ENCODE measurements around the gene GRID1.

Gene GRID1

GRCh38 chr10:86163522-86164173 is 202.9 kb downstream of the GRID1 start:
- Histone ChIP-seq H3K9ac (ENCODE audit: low read length) (no peak overlapping the region), H3K36me3 (replicated peaks; ENCODE audit: insufficient read depth, low read length) (no peaks in the 10 kb centered on the region), H3K9me2 (replicated peaks; ENCODE audit: insufficient read depth, low read length) (no peaks in the 10 kb centered on the region), H3F3A (ENCODE audit: insufficient read depth, low read length) (no peaks in the 10 kb centered on the region), H3K27ac (ENCODE audit: low read length) (no peak overlapping the region), H3K9me3 (replicated peaks; ENCODE audit: insufficient read depth, low read length) (no peaks in the 10 kb centered on the region), H3K4me2 (ENCODE audit: low read depth, low read length) (no peak overlapping the region), H3K4me1 (ENCODE audit: low read length) (no peaks in the 10 kb centered on the region), H2AFZ (ENCODE audit: low read length) (no peak overlapping the region), H3K4me3 (ENCODE audit: low read length) (no peak overlapping the region), H4K20me1 (ENCODE audit: insufficient read depth, low read length) (no peaks in the 10 kb centered on the region), H3K27me3 (replicated peaks; ENCODE audit: insufficient read depth, low read length) (no peaks in the 10 kb centered on the region), H3K79me2 (ENCODE audit: low read length) (no peaks in the 10 kb centered on the region)
- DNase-seq: no peak
- TF ChIP-seq EZH2phosphoT487 (IDR thresholded peaks at IDR 0.05; ENCODE audit: low read length): no peak
- TF ChIP-seq, protein P1, sequence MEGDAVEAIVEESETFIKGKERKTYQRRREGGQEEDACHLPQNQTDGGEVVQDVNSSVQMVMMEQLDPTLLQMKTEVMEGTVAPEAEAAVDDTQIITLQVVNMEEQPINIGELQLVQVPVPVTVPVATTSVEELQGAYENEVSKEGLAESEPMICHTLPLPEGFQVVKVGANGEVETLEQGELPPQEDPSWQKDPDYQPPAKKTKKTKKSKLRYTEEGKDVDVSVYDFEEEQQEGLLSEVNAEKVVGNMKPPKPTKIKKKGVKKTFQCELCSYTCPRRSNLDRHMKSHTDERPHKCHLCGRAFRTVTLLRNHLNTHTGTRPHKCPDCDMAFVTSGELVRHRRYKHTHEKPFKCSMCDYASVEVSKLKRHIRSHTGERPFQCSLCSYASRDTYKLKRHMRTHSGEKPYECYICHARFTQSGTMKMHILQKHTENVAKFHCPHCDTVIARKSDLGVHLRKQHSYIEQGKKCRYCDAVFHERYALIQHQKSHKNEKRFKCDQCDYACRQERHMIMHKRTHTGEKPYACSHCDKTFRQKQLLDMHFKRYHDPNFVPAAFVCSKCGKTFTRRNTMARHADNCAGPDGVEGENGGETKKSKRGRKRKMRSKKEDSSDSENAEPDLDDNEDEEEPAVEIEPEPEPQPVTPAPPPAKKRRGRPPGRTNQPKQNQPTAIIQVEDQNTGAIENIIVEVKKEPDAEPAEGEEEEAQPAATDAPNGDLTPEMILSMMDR (IDR thresholded peaks at IDR 0.05; ENCODE audit: low read length): no peak
- no peak for TF ChIP-seq EZH2 (optimal IDR thresholded peaks at IDR 0.05; ENCODE audit: low read depth, low read length)

- no peaks in the 10 kb centered on the region for H4K20me1 ChIP-seq (ENCODE audit: insufficient read depth, low read length)
These were observed 203.7 kb downstream of the GRID1 start for GRCh38 chr10:86162696-86163400.

DNA sequence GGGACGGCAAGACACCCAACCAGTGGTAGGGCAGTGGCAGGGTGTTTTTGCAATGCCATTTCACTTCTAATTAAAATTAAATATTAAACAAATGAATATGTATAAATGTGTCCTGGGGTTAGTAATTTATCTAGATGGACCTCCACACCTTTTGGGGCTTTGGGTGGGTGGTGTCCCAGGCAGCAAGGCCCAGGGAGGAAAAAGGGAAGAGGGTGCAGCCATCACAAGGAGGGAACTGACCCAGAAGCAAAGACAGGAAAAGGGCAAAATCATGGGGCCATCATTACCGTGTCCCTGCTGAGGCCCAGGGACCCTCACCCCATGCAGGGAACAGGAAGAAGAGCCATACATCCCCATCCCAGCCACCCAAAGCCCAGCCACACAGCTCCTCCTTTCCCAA is 204.6 kb downstream of the GRID1 start:
- no peak for DNase-seq
- Histone ChIP-seq H3K9me3 (replicated peaks; ENCODE audit: insufficient read depth, low read length) (no peaks in the 10 kb centered on the region), H3K9ac (ENCODE audit: low read length) (no peak overlapping the region), H3K4me2 (ENCODE audit: low read depth, low read length) (no peak overlapping the region), H3K36me3 (replicated peaks; ENCODE audit: insufficient read depth, low read length) (no peaks in the 10 kb centered on the region), H3K79me2 (ENCODE audit: low read length) (no peaks in the 10 kb centered on the region), H3K27ac (ENCODE audit: low read length) (no peak overlapping the region), H3K4me3 (ENCODE audit: low read length) (no peak overlapping the region), H3K4me1 (ENCODE audit: low read length) (no peaks in the 10 kb centered on the region), H2AFZ (ENCODE audit: low read length) (no peak overlapping the region), H3K9me2 (replicated peaks; ENCODE audit: insufficient read depth, low read length) (no peaks in the 10 kb centered on the region), H3F3A (ENCODE audit: insufficient read depth, low read length) (no peaks in the 10 kb centered on the region), H3K27me3 (replicated peaks; ENCODE audit: insufficient read depth, low read length) (no peaks in the 10 kb centered on the region), H4K20me1 (ENCODE audit: insufficient read depth, low read length) (no peaks in the 10 kb centered on the region)
- TF ChIP-seq EZH2phosphoT487 (IDR thresholded peaks at IDR 0.05; ENCODE audit: low read length) (no peak), EZH2 (optimal IDR thresholded peaks at IDR 0.05; ENCODE audit: low read depth, low read length) (no peak)
- TF ChIP-seq, protein P1 (IDR thresholded peaks at IDR 0.05; ENCODE audit: low read length): no peak

More at GRCh38 chr10:86162696-86163400, 203.7 kb downstream of the GRID1 start:
- H3K9ac ChIP-seq (ENCODE audit: low read length): no peak overlapping the region
- H3K27ac ChIP-seq (ENCODE audit: low read length): no peak overlapping the region
- no peak overlapping the region for H3K4me2 ChIP-seq (ENCODE audit: low read depth, low read length)
- H3K9me3 ChIP-seq (replicated peaks; ENCODE audit: insufficient read depth, low read length): no peaks in the 10 kb centered on the region
- H3K79me2 ChIP-seq (ENCODE audit: low read length): no peaks in the 10 kb centered on the region
- no peak for DNase-seq
- no peaks in the 10 kb centered on the region for H3F3A ChIP-seq (ENCODE audit: insufficient read depth, low read length)
- H3K4me1 ChIP-seq (ENCODE audit: low read length): no peaks in the 10 kb centered on the region
- no peak overlapping the region for H3K4me3 ChIP-seq (ENCODE audit: low read length)
- H2AFZ ChIP-seq (ENCODE audit: low read length): no peak overlapping the region
- no peaks in the 10 kb centered on the region for H3K27me3 ChIP-seq (replicated peaks; ENCODE audit: insufficient read depth, low read length)
- no peaks in the 10 kb centered on the region for H3K9me2 ChIP-seq (replicated peaks; ENCODE audit: insufficient read depth, low read length)
- no peaks in the 10 kb centered on the region for H3K36me3 ChIP-seq (replicated peaks; ENCODE audit: insufficient read depth, low read length)
- no peak for TF ChIP-seq EZH2phosphoT487 (IDR thresholded peaks at IDR 0.05; ENCODE audit: low read length)
- TF ChIP-seq, protein P1 (IDR thresholded peaks at IDR 0.05; ENCODE audit: low read length): no peak
- no peak for TF ChIP-seq EZH2 (optimal IDR thresholded peaks at IDR 0.05; ENCODE audit: low read depth, low read length)
